GM21390 (cell line): ENCODE data around the gene LINC01488.

Experiments
- ATAC-seq: cut with Tn5 transposase; IDR thresholded peaks from one replicate; pipeline ENCODE4 v1.9.1; 2021; ENCODE audit not compliant: unreplicated experiment

LINC01488 gene

GRCh38 chr11:69481393-69481844 lies at the start of gene LINC01488:
LINC01488 (plus strand) TSS chr11:69481663.
- ATAC-seq: no peak

- no peak for ATAC-seq
Measured at GRCh38 chr11:69431893-69432738, 49.3 kb upstream of the LINC01488 start.

- ATAC-seq: no peak
Measured at GRCh38 chr11:69433741-69434140, 47.7 kb upstream of the LINC01488 start.

- ATAC-seq: no peak
Measured at GRCh38 chr11:69434471-69434931, 47.0 kb upstream of the LINC01488 start.

GRCh38 chr11:69435161-69435986 lies 46.1 kb upstream of the LINC01488 start:
- ATAC-seq: no peak

- no peak for ATAC-seq
Measured at GRCh38 chr11:69436041-69436982, 45.2 kb upstream of the LINC01488 start.

- no peak for ATAC-seq
Measured at GRCh38 chr11:69437001-69437875, 44.2 kb upstream of the LINC01488 start.

- no peak for ATAC-seq
Measured at GRCh38 chr11:69437876-69438205, 43.6 kb upstream of the LINC01488 start.

GRCh38 chr11:69438286-69438920 lies 43.1 kb upstream of the LINC01488 start:
- no peak for ATAC-seq

- ATAC-seq: no peak
Measured at GRCh38 chr11:69439127-69439526, 42.3 kb upstream of the LINC01488 start.

- no peak for ATAC-seq
Measured at GRCh38 chr11:69439651-69440464, 41.6 kb upstream of the LINC01488 start.

GRCh38 chr11:69440876-69441275 lies 40.6 kb upstream of the LINC01488 start:
- ATAC-seq: no peak

GRCh38 chr11:69442012-69442806 lies 39.3 kb upstream of the LINC01488 start:
- no peak for ATAC-seq

GRCh38 chr11:69442807-69443137 lies 38.7 kb upstream of the LINC01488 start:
- ATAC-seq: no peak

GRCh38 chr11:69443138-69443967 lies 38.1 kb upstream of the LINC01488 start:
- ATAC-seq: peak; percentile 91

- no peak for ATAC-seq
Measured at GRCh38 chr11:69443968-69444364, 37.5 kb upstream of the LINC01488 start.
